Ureter (tissue), 1 donor: ENCODE data around the gene CLIP3. TPM values are rescaled to one million over a fixed set of nuclear protein-coding genes. Genes with fewer than 3 reads are reported as not detected.
"Not testable (repeated sequence)": the region's sequence is repeated elsewhere in the genome, so short reads cannot be mapped to it uniquely, and the experiment has no call there.

Experiments used
- DNase-seq: peaks from one replicate; pipeline ENCODE4 v3.0.0-alpha.2; 2020; ENCODE audit warnings: low spot score
- total RNA-seq: library from RNA; stranded (reverse); gene quantifications from one replicate; pipeline ENCODE4 v1.2.4, GENCODE V29; 2023
- donor health status: DM: yes; HTN: yes; CAD: no.

The CLIP3 gene
- total RNA-seq, 1 donor from 2014 or later = 14.9 TPM

DNA sequence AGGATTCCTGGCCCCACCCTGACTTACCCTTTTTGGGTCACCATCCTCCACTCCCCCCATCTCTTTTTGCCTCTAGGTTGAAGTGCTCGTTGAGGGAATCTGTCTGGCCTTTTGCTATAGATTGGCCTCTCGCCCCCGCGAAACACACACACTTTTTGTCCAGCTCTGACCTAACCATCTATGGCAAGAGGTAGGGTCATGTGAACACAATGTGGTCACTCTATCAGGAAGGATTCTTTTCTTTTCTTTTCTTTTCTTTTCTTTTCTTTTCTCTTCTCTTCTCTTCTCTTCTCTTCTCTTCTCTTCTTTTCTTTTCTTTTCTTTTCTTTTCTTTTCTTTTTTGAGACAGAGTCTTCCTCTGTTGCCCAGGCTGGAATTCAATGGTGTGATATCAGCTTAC lies 51.7 kb downstream of the CLIP3 start:
- DNase-seq = not testable (repeated sequence)

DNA sequence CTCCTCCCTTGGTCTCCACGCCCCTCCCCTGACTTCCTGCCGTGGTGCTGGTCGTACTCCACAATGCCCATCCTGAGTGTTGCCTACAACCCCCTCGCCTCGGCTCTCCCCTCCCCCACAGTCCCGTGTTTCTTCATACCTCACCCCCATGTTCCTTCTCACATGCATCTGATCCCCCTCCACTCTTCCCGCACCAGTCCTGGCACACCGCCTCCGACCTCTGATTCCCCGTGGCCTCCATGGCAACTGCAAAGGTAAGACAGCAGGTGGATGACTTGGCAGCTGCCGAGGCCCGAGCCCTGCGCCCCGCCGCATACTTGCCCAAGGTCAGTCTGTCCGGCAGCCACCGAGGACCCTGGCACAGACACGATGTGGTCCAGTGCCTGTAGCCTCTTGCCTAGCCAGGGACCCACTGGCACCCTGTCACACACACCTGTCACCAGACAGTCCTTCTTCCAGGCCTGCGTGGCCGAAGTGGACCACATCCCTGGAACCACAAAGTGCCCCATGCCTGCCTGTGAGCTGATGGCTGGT lies 53.8 kb downstream of the CLIP3 start:
- DNase-seq = no peak

- no peak for DNase-seq
Measured at GRCh38 chr19:35978271-35978670, 54.4 kb downstream of the CLIP3 start.

- DNase-seq = no peak
Measured at GRCh38 chr19:35977446-35978222, 55.0 kb downstream of the CLIP3 start.

GRCh38 chr19:35975608-35976214 lies 57.0 kb downstream of the CLIP3 start:
- no peak for DNase-seq

DNA sequence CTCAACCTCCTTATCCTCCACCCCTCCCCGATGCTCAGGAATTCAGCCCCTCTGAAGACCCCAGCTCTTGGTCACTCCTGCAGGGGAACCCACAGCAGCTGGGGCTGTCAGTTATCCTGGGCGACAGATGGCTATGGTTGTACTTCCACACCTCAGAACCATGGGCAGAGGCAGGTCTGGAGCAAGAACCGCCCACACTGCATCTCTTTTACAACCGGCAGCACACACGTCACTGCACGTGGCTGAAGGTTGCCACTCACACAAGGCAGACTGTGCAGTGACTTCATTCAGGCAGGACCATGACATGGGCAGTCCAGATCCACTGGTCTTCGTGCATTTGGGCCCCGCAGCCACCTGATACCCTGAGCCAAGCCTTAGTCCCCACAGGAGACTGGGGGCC lies 59.2 kb downstream of the CLIP3 start:
- no peak for DNase-seq

DNA sequence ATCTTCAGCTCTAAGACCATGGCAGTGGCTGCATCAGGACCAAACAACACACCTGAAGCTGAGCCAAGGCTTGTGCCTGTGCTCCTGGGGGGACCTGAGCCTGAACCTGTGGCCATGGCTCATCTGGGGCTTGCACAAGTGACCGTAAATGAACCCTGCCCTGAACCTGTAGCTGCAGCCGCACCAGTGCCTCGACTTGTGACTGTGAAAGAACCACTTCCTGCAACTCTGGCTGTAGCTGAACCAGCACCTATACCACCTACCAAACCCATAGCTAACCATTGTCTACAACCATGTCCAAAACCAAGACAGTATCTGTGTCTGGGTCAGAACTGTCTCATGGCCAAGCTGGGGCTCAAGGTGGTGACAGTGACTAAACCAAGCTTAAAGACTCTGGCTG lies 65.9 kb downstream of the CLIP3 start:
- no peak for DNase-seq

Other genes starting within 250 kb of the CLIP3 start
- gene PRODH2, start 220.0 kb downstream of the CLIP3 start, total RNA-seq = not detected
- not detected for gene NPHS1, start 180.4 kb downstream of the CLIP3 start, total RNA-seq
- gene KIRREL2, start 176.0 kb downstream of the CLIP3 start, total RNA-seq = not detected
- gene APLP1, start 164.3 kb downstream of the CLIP3 start, total RNA-seq = 6.2 TPM
- 14.1 TPM for gene NFKBID, start 132.3 kb downstream of the CLIP3 start, total RNA-seq
- 6.8 TPM for gene HCST, start 130.3 kb downstream of the CLIP3 start, total RNA-seq
- 18.7 TPM for gene TYROBP, start 124.6 kb downstream of the CLIP3 start, total RNA-seq
- gene LRFN3, start 96.5 kb downstream of the CLIP3 start, total RNA-seq = 9.6 TPM
- gene SDHAF1, start 37.7 kb downstream of the CLIP3 start, total RNA-seq = 13.8 TPM
- gene SYNE4, start 24.1 kb downstream of the CLIP3 start, total RNA-seq = 4.1 TPM
- 23.8 TPM for gene ALKBH6, start 18.7 kb downstream of the CLIP3 start, total RNA-seq
- gene THAP8, start 21.4 kb upstream of the CLIP3 start, total RNA-seq = 3.8 TPM
- gene WDR62, start 22.0 kb upstream of the CLIP3 start, total RNA-seq = 1.6 TPM
- not detected for gene OVOL3, start 78.3 kb upstream of the CLIP3 start, total RNA-seq
- gene POLR2I, start 82.0 kb upstream of the CLIP3 start, total RNA-seq = 49.6 TPM
- gene TBCB, start 82.6 kb upstream of the CLIP3 start, total RNA-seq = 117 TPM
- 649 TPM for gene CAPNS1, start 107.2 kb upstream of the CLIP3 start, total RNA-seq
- 66.7 TPM for gene COX7A1, start 119.6 kb upstream of the CLIP3 start, total RNA-seq
- 7.5 TPM for gene ZNF565, start 181.8 kb upstream of the CLIP3 start, total RNA-seq
- 70.3 TPM for gene ZNF146, start 182.2 kb upstream of the CLIP3 start, total RNA-seq